Measurements from ENCODE around the gene TMEFF1.
A peak's percentile ranks its signal among the peaks of the same experiment; 100 is the strongest.

Gene TMEFF1

DNA sequence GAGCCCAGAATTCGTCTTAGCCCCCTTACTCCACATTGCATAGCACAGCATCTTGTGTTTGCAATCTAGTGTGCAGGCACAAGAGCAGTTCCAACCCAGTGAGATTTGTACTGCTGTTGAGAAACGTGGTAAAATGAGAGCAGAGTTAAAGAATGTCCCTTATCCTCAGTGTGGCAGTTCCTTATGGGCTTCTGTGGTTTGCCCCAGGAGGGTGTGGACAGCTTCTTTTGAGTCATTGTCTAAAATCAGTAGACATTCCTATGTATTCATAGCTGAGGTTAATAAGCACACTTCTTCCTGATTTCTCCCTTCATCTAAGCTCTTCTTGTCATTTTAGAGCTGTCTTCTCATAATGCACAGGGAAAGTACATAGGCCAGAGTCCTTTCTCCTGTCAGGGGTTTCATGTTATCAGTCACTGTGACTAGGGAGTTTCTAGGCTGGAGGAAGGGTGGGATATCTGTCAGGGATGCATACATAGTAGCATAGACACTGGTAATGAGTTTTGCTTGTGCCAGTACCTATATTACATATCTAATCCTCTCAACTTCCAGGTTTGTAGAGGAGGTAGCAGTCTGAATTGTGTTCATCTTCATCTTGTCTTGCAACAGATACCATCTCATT is 102.9 kb downstream of the TMEFF1 start:
- DNase-seq (ENCODE audit: low read depth in 3 of 3), result no peak

DNA sequence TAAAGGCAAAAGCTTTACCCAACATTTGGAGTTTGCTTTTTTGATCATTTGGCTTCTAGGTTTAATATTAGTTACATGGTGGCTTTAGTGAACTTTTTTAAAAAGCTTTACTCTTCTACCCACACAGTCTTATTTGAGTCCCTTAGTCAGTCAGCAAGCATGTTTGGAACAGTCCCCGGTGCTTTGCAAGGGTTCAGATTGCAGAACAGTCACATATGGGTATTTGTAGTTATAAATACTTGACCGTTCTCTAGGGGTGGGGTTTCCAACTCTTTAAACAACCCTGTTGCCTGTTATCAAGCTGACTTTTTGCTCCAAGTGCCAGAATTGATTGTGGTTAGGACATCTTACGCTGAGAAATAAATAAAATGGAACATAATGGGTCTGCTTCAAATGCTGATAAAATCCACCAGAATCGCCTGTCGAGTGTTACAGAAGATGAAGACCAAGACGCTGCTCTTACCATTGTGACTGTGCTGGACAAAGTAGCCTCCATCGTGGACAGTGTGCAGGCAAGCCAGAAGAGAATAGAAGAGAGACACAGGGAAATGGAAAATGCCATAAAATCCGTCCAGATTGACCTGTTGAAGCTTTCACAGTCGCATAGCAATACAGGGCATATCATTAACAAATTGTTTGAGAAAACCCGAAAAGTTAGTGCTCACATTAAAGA is 105.0 kb downstream of the TMEFF1 start, which contains the start of gene CAVIN4:
TSS of gene CAVIN4 (plus strand) at position 304 of the 673 bp plus-strand sequence. CDS start at position 369, 65 bp downstream.
- no peak for DNase-seq (ENCODE audit: low read depth in 3 of 3)

DNA sequence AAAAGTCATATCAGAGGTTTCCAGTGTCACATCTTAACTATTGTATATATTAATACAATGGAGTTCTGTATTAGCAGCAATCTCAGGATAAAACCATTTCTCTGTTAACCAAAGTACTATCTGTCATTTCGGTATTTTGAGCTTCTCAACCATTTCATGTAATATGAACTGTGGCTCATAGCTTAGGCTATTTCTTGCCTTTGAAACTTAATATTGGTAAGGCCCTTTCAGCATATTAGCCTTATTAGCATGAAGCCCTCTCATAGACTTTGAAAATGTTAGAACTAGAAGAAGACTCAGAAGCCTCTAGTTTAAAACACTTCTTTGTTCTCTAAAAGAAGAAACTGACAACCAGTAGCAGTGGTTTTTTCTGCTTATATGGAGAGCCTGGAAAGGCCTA is 105.7 kb downstream of the TMEFF1 start:
- no peak for DNase-seq (ENCODE audit: low read depth in 3 of 3)

DNA sequence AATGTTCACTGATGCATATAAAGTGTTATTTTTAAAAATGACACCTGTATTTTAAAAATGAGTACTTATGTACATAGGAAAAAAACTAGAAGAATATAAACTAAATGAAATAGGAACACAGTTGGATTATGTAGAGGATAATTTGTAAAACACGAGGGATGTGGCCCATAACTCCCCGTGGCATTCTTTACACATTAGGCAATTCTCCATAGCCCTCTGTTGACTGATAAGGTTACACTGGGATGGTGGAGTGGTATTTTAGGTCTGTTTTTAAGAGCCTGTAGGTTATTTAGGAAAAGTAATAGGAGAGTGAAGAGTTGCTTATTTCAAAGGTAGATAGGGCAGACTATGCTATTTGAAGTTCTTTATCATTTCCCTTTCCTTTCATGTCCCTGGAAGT is 106.7 kb downstream of the TMEFF1 start:
- DNase-seq (ENCODE audit: low read depth in 3 of 3), result no peak

DNA sequence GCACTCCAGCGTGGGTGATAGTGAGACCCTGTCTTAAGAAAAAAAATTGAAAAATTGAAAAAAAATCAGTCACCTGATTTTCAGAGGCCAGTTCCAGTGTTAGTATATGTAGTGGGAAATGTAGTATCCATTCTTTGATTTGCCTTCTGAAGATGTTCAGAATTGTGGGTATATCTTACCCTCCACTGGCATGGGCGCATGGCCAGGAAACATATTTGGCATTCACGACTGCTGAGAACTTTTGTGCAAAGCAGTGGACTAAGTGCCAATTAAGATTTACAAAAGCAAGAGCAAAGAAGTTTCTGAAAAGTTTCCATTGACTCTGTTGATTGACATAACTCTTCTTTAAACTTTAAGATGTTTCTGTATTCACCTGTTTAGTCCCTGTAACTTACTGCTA is 107.3 kb downstream of the TMEFF1 start:
- no peak for DNase-seq (ENCODE audit: low read depth in 3 of 3)

DNA sequence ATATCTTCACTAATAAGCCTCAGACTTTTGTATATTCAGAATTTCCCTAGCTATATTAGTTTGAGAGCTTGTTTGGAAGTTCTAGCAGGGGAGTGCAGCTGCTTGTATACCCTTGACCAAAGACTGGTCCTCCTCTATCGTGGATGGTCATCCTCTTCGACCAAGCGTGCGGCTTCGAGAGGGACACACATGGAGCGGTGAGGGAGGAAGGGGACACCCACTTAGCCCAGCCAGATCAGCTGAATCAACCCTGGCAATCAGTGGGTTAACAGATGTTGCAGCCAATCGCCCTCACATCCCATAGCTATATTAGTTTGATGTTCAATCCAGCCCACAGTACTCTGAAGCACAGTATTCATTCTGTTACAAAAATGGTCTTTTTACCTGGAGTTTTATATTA is 108.1 kb downstream of the TMEFF1 start:
- DNase-seq (ENCODE audit: low read depth in 3 of 3), result no peak

DNA sequence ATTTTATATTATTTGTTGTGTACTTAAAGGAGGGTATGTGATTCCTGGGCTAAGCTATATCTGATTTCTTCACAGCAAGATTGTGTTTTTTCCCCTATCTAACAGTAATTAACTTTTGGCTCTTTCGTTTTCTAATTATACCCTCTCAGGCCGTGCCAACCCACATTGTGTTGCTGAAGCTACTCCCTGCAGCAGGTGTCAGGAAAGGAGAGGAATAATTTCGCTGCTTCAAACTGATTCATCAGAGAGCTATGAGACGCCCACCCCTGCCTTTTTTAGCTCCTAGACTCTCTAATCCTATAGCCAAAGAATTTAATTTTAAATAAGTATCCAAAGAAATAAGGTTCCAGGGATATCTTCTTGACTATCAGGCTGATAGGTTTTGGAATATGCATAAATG is 108.7 kb downstream of the TMEFF1 start:
- no peak for DNase-seq (ENCODE audit: low read depth in 3 of 3)

DNA sequence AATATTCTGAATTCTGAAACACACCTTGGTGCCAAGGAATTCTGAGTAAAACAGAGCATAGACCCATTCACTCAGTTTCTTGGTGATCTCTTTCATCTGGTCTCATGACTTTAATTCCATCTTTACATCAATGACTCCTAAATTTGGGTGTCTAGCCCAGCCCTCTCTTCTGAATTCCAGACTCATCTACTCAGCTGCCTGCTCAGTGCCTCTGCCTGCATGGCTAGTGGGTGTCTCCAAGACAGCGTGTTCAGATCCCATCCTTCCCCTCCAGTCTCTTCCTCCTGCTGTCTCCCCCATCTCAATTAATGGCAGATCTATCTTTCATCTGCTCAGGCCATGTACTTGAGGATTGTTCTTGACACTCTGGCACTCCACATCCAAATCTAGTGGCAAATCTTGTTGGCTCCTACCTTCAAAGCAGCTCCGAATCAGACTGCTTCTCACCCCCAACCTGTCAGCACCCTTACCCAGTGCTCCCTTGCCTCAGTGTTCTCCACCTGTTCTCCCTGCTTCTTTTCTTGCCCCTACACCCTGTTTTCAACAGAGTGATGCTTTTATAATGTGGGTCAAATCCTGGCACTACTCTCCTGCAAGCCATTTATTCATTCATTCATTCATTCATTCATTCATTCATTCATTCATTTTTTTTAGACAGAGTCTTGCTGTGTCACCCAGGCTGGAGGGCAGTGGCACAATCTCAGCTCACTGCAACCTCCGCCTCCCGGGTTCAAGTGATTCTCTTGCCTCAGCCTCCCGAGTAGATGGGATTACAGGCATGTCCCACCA is 110.3 kb downstream of the TMEFF1 start:
- no peak for DNase-seq (ENCODE audit: low read depth in 3 of 3)

DNA sequence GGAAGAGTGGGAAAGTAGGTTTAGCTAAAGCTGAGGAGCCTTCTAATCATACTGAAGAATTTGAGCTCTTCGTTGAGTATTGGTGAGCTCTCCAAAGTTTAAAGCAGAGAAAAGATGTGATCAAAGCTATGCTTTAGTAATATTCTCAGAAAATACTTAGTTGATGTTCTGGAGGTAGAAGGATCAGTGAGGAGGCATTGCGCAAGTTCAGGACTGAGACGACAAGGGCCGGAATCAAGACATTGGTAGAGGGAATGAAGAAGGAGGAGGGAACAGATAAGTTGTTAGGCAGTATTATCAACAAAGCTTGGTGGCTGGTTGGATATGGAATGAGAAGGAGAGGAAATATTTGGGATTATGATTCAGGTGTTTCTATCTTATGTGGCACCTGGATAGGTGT is 112.0 kb downstream of the TMEFF1 start:
- no peak for DNase-seq (ENCODE audit: low read depth in 3 of 3)

DNA sequence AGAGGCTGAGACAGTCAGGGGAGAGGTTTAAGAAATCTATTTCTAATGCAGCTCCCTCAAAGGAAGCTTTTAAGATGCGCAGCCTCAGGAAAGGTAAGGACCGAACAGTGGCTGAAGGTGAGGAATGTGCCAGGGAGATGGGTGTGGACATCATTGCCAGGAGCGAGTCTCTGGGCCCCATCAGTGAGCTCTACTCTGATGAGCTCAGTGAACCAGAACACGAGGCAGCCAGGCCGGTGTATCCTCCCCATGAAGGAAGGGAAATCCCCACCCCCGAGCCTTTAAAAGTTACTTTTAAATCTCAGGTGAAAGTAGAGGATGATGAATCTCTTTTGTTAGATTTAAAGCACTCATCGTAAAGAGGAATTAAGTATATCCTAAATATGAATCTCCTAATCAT is 113.1 kb downstream of the TMEFF1 start:
- no peak for DNase-seq (ENCODE audit: low read depth in 3 of 3)

DNA sequence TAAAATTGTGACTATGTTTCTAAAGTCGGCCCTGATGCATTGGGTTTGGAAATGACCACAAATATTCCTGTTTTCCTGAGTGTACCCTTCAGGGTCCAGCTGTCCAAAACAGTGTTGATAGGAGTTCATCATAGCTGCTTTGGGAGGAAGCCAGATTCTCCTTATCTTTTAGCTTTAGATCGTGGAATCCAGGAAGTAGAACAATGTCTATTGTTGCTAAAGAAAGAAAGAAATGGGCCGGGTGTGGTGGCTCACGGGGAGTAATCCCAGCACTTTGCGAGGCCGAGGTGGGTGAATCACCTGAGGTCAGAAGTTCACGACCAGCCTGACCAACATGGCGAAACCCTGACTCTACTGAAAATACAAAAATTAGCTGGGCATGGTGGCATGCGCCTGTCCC is 114.4 kb downstream of the TMEFF1 start:
- DNase-seq (ENCODE audit: low read depth in 3 of 3), result no peak

DNA sequence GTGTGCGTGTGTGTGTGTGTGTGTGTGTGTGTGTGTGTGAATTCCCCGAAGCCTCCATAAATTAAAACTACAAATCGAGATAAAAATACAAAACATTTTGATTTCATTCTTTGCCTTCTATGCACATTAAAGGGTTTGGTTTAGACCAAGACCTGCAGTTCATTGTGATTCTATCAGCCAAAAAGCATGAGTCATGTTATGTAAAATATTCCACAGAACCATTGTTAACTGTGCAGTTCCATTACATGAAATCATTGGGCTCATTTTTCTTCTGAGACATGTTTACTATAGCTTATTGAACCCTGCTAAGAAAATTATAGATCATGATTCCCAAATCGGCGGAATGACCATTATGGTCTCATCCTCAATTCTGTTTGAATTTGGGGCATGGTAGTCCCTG is 116.6 kb downstream of the TMEFF1 start:
- no peak for DNase-seq (ENCODE audit: low read depth in 3 of 3)

DNA sequence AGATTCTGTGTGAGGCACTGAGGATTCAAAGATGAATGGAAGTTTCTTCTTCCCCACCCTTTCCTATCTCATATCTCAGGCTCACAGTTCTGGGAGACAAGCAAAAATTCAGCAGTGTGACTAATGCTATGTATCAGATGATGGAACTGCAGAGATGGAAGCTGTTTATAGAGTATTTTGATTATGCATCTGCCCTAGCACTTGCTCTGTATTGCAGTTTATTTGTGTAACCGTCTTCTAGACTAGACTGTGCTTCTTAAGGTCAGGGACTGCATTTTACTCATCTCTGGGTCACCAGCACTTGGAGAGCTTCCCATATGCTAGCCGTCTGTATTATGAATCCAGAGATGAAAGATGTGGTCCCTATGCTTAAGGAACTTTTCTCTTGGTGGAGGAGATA is 117.5 kb downstream of the TMEFF1 start:
- no peak for DNase-seq (ENCODE audit: low read depth in 3 of 3)

DNA sequence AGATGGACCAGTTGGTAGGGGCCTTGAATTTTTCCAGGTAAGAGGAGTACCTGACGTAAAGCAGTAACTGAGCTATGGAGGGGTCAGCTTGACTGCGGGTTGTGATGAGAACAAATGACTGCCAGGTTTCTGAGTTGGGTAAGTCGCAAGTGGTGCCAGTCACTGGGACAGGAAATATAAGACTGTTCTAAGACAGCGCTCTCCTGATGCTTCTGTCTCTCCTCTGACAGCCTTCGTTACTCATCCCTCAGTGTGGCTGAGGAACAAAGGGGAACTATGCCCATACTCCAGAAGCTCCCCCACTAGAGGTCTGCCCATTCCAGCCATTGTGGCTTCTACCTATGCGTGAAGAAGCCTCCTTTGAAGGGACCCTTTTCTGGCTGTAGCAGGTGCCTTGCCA is 118.2 kb downstream of the TMEFF1 start:
- DNase-seq (ENCODE audit: low read depth in 3 of 3), result no peak

DNA sequence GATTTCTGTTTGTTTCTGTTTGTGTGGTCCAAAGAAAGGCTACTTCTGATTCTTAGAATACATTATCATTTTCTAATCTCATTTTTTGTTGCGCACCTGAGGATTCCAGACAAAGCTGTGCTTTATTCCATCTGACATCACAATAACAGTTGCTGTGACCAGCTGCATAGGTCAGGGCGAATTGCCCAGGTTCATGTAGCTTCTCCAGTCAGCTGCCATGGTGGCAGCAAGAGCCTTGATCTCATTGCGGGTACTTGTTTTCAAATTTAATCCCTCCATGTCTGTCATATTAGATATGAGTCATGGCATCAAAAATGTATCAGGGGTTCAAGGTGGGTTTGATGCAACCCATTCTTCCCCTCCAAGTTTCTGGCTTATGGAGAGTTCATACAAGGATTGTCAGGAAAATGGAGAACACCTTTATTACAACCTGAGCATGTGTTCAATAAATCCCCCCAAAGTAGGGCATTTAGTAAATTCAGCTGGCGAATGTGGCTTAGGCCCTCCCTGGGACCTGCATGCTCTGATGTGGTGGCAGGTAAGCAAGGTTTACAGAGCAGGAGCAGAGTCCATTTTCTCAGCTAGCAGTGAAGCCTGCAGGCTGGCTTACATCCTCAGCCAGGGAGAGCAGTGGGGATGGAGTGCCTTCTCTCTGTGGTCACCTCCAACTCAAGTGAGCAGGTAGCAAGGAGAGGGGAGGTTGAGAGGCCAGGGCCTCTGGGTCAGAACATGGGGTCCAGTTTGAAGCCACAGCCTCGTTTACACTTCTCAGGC is 118.9 kb downstream of the TMEFF1 start:
- no peak for DNase-seq (ENCODE audit: low read depth in 3 of 3)

DNA sequence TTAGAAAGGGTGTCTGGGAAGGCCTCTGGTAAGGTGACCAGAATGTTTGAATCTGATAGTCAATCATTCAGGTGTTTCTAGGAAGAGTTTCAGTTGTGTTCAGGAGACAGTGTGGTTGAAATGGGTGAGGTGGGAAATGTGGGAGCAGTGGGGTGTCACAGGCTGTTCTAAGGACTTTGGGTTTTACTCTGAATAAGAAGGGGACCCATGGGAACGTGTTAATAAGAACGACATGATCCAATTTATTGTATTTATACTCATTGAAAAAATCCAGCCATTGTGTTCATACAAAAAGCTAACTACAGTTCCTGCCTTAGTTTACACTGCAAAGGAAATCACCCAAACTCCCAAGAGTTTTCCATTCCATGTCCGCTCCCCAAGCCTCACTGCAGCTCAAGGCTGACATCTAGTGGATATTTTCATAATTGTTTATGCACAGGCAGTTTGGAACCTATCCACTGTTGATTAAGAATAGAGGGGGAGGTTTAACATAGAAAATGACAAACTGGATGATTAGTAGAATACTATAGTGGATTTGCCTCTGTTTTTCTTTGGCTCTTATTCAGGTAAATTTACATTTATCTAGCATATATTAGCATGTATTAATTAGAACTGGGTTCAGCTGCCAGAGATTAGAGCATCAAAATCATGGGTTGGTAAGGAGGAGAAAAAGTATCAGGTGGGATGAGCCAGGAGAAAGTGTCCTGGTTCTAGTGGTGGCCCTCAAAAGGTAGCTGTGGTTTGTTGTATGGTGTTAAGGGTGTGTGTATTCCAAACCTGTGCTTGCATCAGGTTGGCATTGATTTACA is 122.6 kb downstream of the TMEFF1 start:
- no peak for DNase-seq (ENCODE audit: low read depth in 3 of 3)

DNA sequence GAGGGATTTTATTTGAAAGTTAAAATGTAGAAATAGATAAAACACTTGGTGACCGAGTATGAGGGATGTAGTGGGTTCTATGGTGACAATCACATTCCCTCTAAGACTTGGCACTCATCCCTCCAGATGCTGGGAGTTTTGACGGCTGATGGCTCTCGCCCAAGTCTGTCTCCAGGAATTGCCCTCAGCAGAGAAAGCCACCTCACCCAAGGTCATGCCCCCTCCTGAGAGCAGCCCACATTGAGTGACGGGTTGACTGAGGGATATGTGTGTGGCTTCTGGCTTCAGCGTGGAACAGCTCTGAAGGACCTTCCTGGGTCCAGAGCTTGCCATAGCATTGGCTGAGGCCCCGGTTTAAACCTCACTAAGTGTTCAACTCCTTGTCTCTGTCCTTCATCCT is 124.3 kb downstream of the TMEFF1 start:
- DNase-seq (ENCODE audit: low read depth in 3 of 3), result no peak

DNA sequence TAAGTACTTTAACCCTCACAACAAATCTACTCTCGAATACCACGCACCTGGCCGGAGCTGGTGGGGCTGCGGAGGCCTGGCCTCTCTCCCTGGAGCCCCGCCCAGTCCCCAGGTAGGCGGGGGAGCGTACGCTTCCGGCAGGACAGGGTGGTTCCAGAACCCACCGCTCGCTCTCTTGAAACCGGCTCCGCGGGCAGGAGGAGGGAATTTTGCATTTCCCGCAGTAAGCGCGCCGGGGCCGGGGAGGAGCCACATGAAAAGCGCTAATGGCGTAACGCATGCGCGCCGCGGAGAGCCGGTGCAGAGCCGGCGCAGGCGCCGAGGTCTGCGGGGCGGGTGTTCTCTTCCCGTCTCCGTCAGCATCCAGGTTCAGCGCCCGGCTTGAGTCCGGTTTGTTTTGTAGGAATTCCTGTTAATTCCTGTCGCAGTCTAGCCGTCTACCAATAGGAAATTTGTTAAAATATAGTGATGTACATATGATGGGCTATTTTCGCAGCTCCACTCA is 125.7 kb downstream of the TMEFF1 start:
- peak; percentile 54 to 83 (median 58) for DNase-seq (ENCODE audit: low read depth in 3 of 3)

DNA sequence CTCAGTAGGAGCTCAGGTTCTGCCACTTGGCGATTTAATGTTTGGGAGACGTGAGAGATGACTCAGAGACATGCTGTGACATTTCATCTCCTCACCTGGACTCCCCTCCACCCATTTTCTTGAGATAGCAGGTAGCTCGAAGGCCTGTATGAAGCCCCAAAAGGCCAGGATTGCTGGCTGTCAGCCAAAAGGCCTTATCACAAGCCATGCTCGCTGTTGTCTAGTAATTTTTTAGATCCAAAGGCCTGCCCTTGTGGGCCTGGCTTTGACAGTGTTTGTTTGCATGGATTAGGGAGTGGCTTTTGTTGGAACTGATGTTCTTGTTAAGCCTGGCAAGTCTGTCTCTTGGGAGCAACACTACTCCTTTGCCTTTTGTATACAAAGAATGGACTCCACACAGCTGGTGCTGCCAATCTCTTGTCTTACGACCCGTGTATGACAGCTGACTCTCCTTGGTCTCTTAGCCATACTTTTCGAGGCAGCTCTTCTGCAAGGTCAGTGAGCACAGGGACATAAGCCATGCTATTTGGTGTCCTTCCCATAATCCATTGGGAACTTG is 127.7 kb downstream of the TMEFF1 start:
- DNase-seq (ENCODE audit: low read depth in 3 of 3), result no peak

DNA sequence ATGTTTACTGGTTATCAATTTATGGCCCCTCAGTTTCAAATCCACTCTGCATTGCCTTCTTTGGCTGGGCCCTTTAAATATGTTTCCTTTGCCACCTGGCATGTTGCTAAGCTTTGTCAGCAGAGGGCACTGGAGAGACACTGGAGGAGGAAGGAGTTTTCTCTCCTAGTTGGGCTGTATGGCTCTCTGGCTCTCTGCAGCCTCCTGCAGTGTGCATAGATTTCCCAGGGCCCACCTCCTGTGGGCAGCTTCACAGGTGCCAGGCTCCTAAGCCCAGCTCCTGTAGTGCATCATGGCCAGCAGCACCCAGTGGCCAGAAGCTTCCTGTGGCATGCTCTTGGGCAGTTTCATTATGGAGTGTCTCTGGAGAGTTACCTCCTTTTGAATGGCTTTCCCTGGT is 128.3 kb downstream of the TMEFF1 start:
- DNase-seq (ENCODE audit: low read depth in 3 of 3), result peak in 1 of 3 experiments; percentile 26

DNA sequence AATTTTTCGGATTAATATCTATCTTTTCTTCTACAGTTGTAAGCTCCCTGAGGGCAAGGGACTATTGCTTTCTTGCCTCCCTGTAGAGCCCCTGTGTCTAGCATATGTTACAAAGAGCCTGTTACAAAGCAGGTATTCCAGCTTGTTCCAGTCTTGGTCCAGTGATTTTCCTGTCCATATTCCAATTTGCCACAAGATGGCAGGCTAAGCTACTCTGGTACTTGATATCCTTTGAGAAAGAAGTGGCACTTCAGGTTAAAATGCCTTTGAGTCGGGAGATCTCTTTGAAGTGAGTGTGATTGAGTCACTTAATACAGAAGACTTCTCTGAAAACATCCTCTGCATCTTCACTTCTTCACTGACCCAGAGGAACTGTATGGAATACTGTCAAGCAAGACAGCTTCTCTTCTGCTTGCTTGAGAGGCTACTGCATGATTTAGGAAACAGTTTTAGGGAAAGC is 129.4 kb downstream of the TMEFF1 start:
- no peak for DNase-seq (ENCODE audit: low read depth in 3 of 3)
